Hepatocyte (in vitro differentiated cells): ENCODE data around the gene CNN3. TPM values are rescaled to one million over a fixed set of nuclear protein-coding genes. Genes with fewer than 3 reads are reported as not detected.

Experiments
- DNase-seq: peaks from one replicate; pipeline ENCODE4 v3.0.0-alpha.2; 2016; ENCODE audit warnings: low spot score
- H2AFZ ChIP-seq: fragments of 200-600 bp; sonication (generic); 2 replicates; pipeline ENCODE4 v1.6.0; 2016; ENCODE audit warnings: antibody characterized with exemption, mild to moderate bottlenecking
- H3K27ac ChIP-seq: fragments of 200-600 bp; sonication (generic); 2 replicates; pipeline ENCODE4 v1.5.1; 2016; ENCODE audit warnings: mild to moderate bottlenecking
- H3K27me3 ChIP-seq: fragments of 200-600 bp; sonication (generic); 2 replicates; pipeline ENCODE4 v1.6.1; 2016
- H3K36me3 ChIP-seq: fragments of 200-600 bp; sonication (generic); replicated peaks from 2 replicates; pipeline ENCODE4 v1.5.1; 2016; ENCODE audit warnings: low read depth; ENCODE audit not compliant: insufficient read depth
- H3K4me1 ChIP-seq: fragments of 200-600 bp; sonication (generic); 2 replicates; pipeline ENCODE4 v1.5.1; 2016; ENCODE audit warnings: mild to moderate bottlenecking, moderate library complexity; ENCODE audit not compliant: insufficient read depth
- H3K4me2 ChIP-seq: fragments of 200-600 bp; sonication (generic); 2 replicates; pipeline ENCODE4 v1.6.0; 2016
- H3K4me3 ChIP-seq: fragments of 200-600 bp; sonication (generic); 2 replicates; pipeline ENCODE4 v1.5.1; 2016; ENCODE audit warnings: mild to moderate bottlenecking
- H3K79me2 ChIP-seq: fragments of 200-600 bp; sonication (generic); 2 replicates; pipeline ENCODE4 v1.6.0; 2017; ENCODE audit warnings: mild to moderate bottlenecking
- H3K9me2 ChIP-seq: fragments of 200-600 bp; sonication (generic); replicated peaks from 2 replicates; pipeline ENCODE4 v1.6.0; 2017; ENCODE audit warnings: mild to moderate bottlenecking; ENCODE audit not compliant: insufficient read depth
- H3K9me3 ChIP-seq: fragments of 200-600 bp; sonication (generic); 2 replicates; pipeline ENCODE4 v1.5.1; 2016; ENCODE audit warnings: low read depth, mild to moderate bottlenecking
- H4K20me1 ChIP-seq: fragments of 200-600 bp; sonication (generic); 2 replicates; pipeline ENCODE4 v1.6.0; 2016; ENCODE audit warnings: mild to moderate bottlenecking; ENCODE audit not compliant: insufficient read depth, poor library complexity, severe bottlenecking
- EZH2 ChIP-seq: fragments of 200-600 bp; sonication (generic); IDR thresholded peaks from 2 replicates; pipeline ENCODE4 v1.6.1; 2016; ENCODE audit warnings: antibody characterized with exemption, mild to moderate bottlenecking, borderline replicate concordance
- EZH2phosphoT487 ChIP-seq: fragments of 200-600 bp; sonication (generic); IDR thresholded peaks from one replicate; pipeline ENCODE4 v1.6.1; 2018; ENCODE audit warnings: antibody characterized with exemption, mild to moderate bottlenecking, low read depth, moderate library complexity; ENCODE audit not compliant: unreplicated experiment, severe bottlenecking
- WGBS: methylation state at CpG from one replicate; pipeline ENCODE4 v1.1.6; 2016; ENCODE audit warnings: low lambda C conversion rate; ENCODE audit errors: missing lambda C conversion rate; 5-methylcytosine and 5-hydroxymethylcytosine counted together
- polyA plus RNA-seq: library from polyadenylated mRNA; unstranded; fragments of >200 nt; fragmentation: Nextera tagmentation; extraction: Ambion mirVana; gene quantifications from 2 replicates; pipeline ENCODE4 v1.2.1, GENCODE V29; 2016
- total RNA-seq: library from RNA; depleted of rRNA; stranded (reverse); fragments of >200 nt; gene quantifications from 2 replicates; pipeline ENCODE4 v1.2.3, GENCODE V29; 2014
- TF ChIP-seq, protein P1 (sequence below): fragments of 200-600 bp; sonication (generic); IDR thresholded peaks from 2 replicates; pipeline ENCODE4 v1.5.1; 2016; ENCODE audit warnings: antibody characterized with exemption, mild to moderate bottlenecking; ENCODE audit not compliant: poor library complexity

Gene CNN3
- total and polyA plus RNA-seq, 2 experiments from 2014 or later, result 256 to 420 TPM

DNA sequence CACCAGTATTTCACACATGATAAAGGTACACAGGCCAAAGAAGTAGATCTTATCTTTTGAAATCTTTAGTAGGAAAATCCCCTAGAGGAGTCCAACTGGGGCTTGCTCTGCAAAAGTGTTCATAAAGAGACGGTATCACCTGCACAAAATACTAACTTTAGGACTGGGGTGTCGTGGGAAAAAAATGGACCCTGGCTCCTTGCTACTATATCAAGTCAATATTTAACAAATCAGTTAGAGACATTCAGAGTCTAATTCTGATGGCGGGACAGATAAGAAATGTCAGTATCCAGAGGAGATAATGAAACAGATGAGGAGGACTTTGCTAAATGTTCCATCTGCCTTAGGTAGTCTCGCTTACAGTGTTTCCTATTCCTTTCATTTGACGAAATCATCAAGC, 25.6 kb upstream of the CNN3 start:
- H3K27ac ChIP-seq, result no peak overlapping the region

DNA sequence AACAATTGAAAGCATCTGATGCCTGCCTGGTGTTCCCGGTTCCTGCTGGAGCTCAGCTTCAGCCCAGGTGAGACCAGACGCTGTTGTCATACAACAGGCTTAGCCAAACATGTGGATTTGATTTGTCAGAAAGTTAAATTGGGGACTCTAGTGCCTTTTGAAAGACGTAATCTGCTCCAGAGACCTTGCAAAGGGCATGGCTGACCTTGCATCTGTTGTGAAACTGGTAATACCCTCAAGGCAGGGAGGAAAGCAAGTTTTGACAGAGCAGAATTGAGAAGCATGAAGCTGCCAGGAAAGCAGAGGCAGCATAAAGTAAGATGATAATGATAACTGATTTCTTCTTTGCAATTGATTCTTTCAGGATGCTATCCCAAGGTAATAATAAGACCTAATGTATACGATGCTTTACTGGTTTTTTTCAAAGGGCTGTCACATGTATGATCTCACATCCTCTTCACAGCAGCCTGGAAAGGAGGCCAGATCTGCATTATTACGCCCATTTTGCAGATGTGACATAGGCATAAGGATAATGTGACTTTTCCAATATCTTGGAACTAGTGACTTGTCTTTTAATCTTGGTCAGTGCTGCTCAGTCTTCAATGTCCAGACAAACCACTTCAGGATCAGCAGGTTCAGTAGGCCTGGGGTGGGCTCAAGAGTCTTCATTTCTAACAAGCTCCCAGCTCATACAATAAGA, 24.7 kb upstream of the CNN3 start:
- WGBS, result 53% methylated on average over 5 of the region's 5 CpGs
- no peak overlapping the region for H3K27ac ChIP-seq
- H3K9me3 ChIP-seq, result no peaks in the 10 kb centered on the region
- H3K4me1 ChIP-seq, result peaks cover 46% of the 10 kb centered on the region
- H3K79me2 ChIP-seq, result no peaks in the 10 kb centered on the region
- no peak overlapping the region for H2AFZ ChIP-seq
- no peak overlapping the region for H3K4me2 ChIP-seq
- TF ChIP-seq, protein P1, sequence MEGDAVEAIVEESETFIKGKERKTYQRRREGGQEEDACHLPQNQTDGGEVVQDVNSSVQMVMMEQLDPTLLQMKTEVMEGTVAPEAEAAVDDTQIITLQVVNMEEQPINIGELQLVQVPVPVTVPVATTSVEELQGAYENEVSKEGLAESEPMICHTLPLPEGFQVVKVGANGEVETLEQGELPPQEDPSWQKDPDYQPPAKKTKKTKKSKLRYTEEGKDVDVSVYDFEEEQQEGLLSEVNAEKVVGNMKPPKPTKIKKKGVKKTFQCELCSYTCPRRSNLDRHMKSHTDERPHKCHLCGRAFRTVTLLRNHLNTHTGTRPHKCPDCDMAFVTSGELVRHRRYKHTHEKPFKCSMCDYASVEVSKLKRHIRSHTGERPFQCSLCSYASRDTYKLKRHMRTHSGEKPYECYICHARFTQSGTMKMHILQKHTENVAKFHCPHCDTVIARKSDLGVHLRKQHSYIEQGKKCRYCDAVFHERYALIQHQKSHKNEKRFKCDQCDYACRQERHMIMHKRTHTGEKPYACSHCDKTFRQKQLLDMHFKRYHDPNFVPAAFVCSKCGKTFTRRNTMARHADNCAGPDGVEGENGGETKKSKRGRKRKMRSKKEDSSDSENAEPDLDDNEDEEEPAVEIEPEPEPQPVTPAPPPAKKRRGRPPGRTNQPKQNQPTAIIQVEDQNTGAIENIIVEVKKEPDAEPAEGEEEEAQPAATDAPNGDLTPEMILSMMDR, result no peak
- TF ChIP-seq EZH2 (no peak), EZH2phosphoT487 (no peak)
- no peaks in the 10 kb centered on the region for H3K27me3 ChIP-seq
- DNase-seq, result no peak
- H3K36me3 ChIP-seq, result no peaks in the 10 kb centered on the region
- H3K9me2 ChIP-seq, result no peaks in the 10 kb centered on the region
- H4K20me1 ChIP-seq, result no peaks in the 10 kb centered on the region
- H3K4me3 ChIP-seq, result no peak overlapping the region

More for the DNA sequence above, 25.6 kb upstream of the CNN3 start:
- Histone ChIP-seq H3K4me1 (peaks cover 40% of the 10 kb centered on the region), H3K79me2 (no peaks in the 10 kb centered on the region), H3K9me3 (no peaks in the 10 kb centered on the region), H2AFZ (no peak overlapping the region), H3K36me3 (no peaks in the 10 kb centered on the region), H3K4me2 (no peak overlapping the region), H4K20me1 (no peaks in the 10 kb centered on the region), H3K27me3 (no peaks in the 10 kb centered on the region), H3K4me3 (no peak overlapping the region), H3K9me2 (no peaks in the 10 kb centered on the region)
- no peak for DNase-seq
- WGBS, result 86% methylated on average over 5 of the region's 5 CpGs
- TF ChIP-seq EZH2 (no peak), EZH2phosphoT487 (no peak)
- TF ChIP-seq, protein P1, result no peak

DNA sequence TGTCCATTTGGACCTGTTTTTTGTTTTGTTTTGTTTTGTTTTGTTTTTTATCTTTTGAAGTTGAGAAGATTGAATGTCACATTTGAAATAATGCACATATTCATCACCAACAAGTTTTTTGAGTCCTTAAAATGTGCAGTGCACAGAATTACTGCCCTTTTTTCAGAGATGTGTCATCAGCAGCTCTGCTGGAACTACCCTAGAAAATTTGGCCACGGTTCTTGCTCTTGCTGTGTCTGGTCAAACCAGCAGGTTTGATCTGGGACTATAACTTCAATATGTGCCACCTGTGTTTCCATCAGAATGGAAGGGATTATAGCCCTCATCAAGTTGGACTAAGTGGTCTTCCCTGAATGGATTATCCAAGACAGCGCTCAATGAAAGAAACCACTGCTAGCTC, 24.1 kb upstream of the CNN3 start:
- Histone ChIP-seq H3K36me3 (no peaks in the 10 kb centered on the region), H3K4me2 (no peak overlapping the region), H3K4me3 (no peak overlapping the region), H3K9me2 (no peaks in the 10 kb centered on the region), H2AFZ (no peak overlapping the region), H3K79me2 (no peaks in the 10 kb centered on the region), H4K20me1 (no peaks in the 10 kb centered on the region), H3K27me3 (no peaks in the 10 kb centered on the region), H3K4me1 (peaks cover 49% of the 10 kb centered on the region), H3K27ac (no peak overlapping the region), H3K9me3 (no peaks in the 10 kb centered on the region)
- WGBS, result 56% methylated on average over 2 of the region's 2 CpGs
- no peak for DNase-seq
- TF ChIP-seq EZH2 (no peak), EZH2phosphoT487 (no peak)
- TF ChIP-seq, protein P1, result no peak
